WTC11 (cell line): ENCODE measurements around the gene REEP6. TPM values are rescaled to one million over a fixed set of nuclear protein-coding genes. Genes with fewer than 3 reads are reported as not detected.

Source experiments
- ATAC-seq: fragments of 200-7000 bp; cut with Tn5 transposase; 2 replicates; pipeline ENCODE4 v1.10.0; 2021; ENCODE audit warnings: mild to moderate bottlenecking, moderate library complexity
- CTCF ChIA-PET: fragments of 300-600 bp; sonication (Branson Sonifier 250); formaldehyde crosslinking; loops from one replicate; lab custom pipeline; 2021; ENCODE audit warnings: antibody characterized with exemption; lab: Charles Lee
- POLR2A ChIA-PET: fragments of 350-600 bp; sonication (Branson Sonifier 250); formaldehyde crosslinking; loops from one replicate; lab custom pipeline; 2021; ENCODE audit warnings: antibody characterized with exemption; lab: Charles Lee
- DNase-seq: peaks from one replicate; pipeline ENCODE4 v3.0.0; 2021; ENCODE audit warnings: low spot score
- H3K27ac Mint-ChIP-seq: 2 replicates; pipeline ENCODE4 v1.8.0; 2021; ENCODE audit warnings: mixed read lengths
- H3K27me3 Mint-ChIP-seq: 2 replicates; pipeline ENCODE4 v1.8.0; 2021; ENCODE audit warnings: low read depth, mild to moderate bottlenecking, moderate library complexity, mixed read lengths
- H3K36me3 Mint-ChIP-seq: 2 replicates; pipeline ENCODE4 v1.8.0; 2021; ENCODE audit warnings: mixed read lengths
- H3K4me1 Mint-ChIP-seq: 2 replicates; pipeline ENCODE4 v1.8.0; 2022; ENCODE audit warnings: mixed read lengths
- H3K4me3 Mint-ChIP-seq: 2 replicates; pipeline ENCODE4 v1.8.0; 2021; ENCODE audit warnings: mild to moderate bottlenecking, moderate library complexity, mixed read lengths
- H3K9me3 Mint-ChIP-seq: 2 replicates; pipeline ENCODE4 v1.8.0; 2021; ENCODE audit warnings: mixed read lengths
- CREM ChIP-seq: sonication (generic); formaldehyde crosslinking; IDR thresholded peaks from 2 replicates; pipeline ENCODE4 v1.8.1; 2022; ENCODE audit warnings: mild to moderate bottlenecking, missing genetic modification reagents, moderate library complexity
- ELF4 ChIP-seq: sonication (generic); formaldehyde crosslinking; IDR thresholded peaks from 2 replicates; pipeline ENCODE4 v1.8.1; 2022; ENCODE audit warnings: low read depth, mild to moderate bottlenecking, moderate library complexity, missing genetic modification reagents
- ESRRA ChIP-seq: sonication (generic); formaldehyde crosslinking; IDR thresholded peaks from 2 replicates; pipeline ENCODE4 v1.8.1; 2022; ENCODE audit warnings: mild to moderate bottlenecking, missing genetic modification reagents, borderline replicate concordance
- FOXK1 ChIP-seq: sonication (generic); formaldehyde crosslinking; IDR thresholded peaks from 2 replicates; pipeline ENCODE4 v1.8.0; 2022; ENCODE audit warnings: mild to moderate bottlenecking, moderate library complexity, missing genetic modification reagents
- KAT7 ChIP-seq: sonication (generic); formaldehyde crosslinking; IDR thresholded peaks from 2 replicates; pipeline ENCODE4 v1.8.1; 2023; ENCODE audit warnings: missing genetic modification reagents, mild to moderate bottlenecking, borderline replicate concordance
- MYBL2 ChIP-seq: sonication (generic); formaldehyde crosslinking; IDR thresholded peaks from 2 replicates; pipeline ENCODE4 v1.8.1; 2023; ENCODE audit warnings: mild to moderate bottlenecking, moderate library complexity, missing genetic modification reagents
- NFE2L1 ChIP-seq: sonication (generic); formaldehyde crosslinking; IDR thresholded peaks from 2 replicates; pipeline ENCODE4 v1.8.1; 2023; ENCODE audit warnings: missing genetic modification reagents
- NFYB ChIP-seq: sonication (generic); formaldehyde crosslinking; conservative IDR thresholded peaks from 2 replicates; pipeline ENCODE4 v1.8.0; 2022; ENCODE audit warnings: low read depth, missing genetic modification reagents
- NR1H2 ChIP-seq: sonication (generic); formaldehyde crosslinking; IDR thresholded peaks from 2 replicates; pipeline ENCODE4 v1.9.0; 2021; ENCODE audit warnings: mild to moderate bottlenecking, moderate library complexity, missing genetic modification reagents
- NR2C2 ChIP-seq: sonication (generic); formaldehyde crosslinking; IDR thresholded peaks from 2 replicates; pipeline ENCODE4 v1.8.0; 2022; ENCODE audit warnings: mild to moderate bottlenecking, missing genetic modification reagents
- NR3C1 ChIP-seq: sonication (generic); formaldehyde crosslinking; conservative IDR thresholded peaks from 2 replicates; pipeline ENCODE4 v1.8.1; 2023; ENCODE audit warnings: low read depth, mild to moderate bottlenecking, missing genetic modification reagents
- RORB ChIP-seq: fragments of 250-450 bp; sonication (Bioruptor Pico); IDR thresholded peaks from 2 replicates; pipeline ENCODE4 v1.9.0; 2021; ENCODE audit warnings: mild to moderate bottlenecking
- TEAD1 ChIP-seq: sonication (generic); formaldehyde crosslinking; IDR thresholded peaks from 2 replicates; pipeline ENCODE4 v1.8.0; 2022; ENCODE audit warnings: mild to moderate bottlenecking, missing genetic modification reagents
- ZNF121 ChIP-seq: sonication (generic); formaldehyde crosslinking; IDR thresholded peaks from 2 replicates; pipeline ENCODE4 v1.8.0; 2023; ENCODE audit warnings: missing genetic modification reagents
- ZNF263 ChIP-seq: sonication (generic); formaldehyde crosslinking; IDR thresholded peaks from 2 replicates; pipeline ENCODE4 v1.8.1; 2022; ENCODE audit warnings: low read depth, mild to moderate bottlenecking, moderate library complexity, missing genetic modification reagents
- ZNF416 ChIP-seq: fragments of 250-450 bp; sonication (Bioruptor Pico); IDR thresholded peaks from 2 replicates; pipeline ENCODE4 v1.9.0; 2021; ENCODE audit warnings: mild to moderate bottlenecking, inconsistent platforms
- total RNA-seq: library from RNA; stranded (reverse); gene quantifications from 3 replicates; pipeline ENCODE4 v1.2.3, GENCODE V29; 2021
- TF ChIP-seq, protein P1 (sequence below): sonication (generic); formaldehyde crosslinking; IDR thresholded peaks from 2 replicates; pipeline ENCODE4 v1.8.1; 2022; ENCODE audit warnings: mild to moderate bottlenecking, missing genetic modification reagents, moderate library complexity, borderline replicate concordance
- TF ChIP-seq, protein P2 (sequence below): sonication (generic); formaldehyde crosslinking; IDR thresholded peaks from 2 replicates; pipeline ENCODE4 v1.8.0; 2022; ENCODE audit warnings: mild to moderate bottlenecking, missing genetic modification reagents
- TF ChIP-seq, protein P3 (sequence below): fragments of 250-450 bp; sonication (Bioruptor Pico); IDR thresholded peaks from 2 replicates; pipeline ENCODE4 v1.9.0; 2021; ENCODE audit warnings: mild to moderate bottlenecking, borderline replicate concordance
- TF ChIP-seq, protein P4 (sequence below): sonication (generic); formaldehyde crosslinking; IDR thresholded peaks from 2 replicates; pipeline ENCODE4 v1.8.0; 2023; ENCODE audit warnings: missing genetic modification reagents
- TF ChIP-seq, protein P5 (sequence below): sonication (generic); formaldehyde crosslinking; IDR thresholded peaks from 2 replicates; pipeline ENCODE4 v1.8.0; 2022; ENCODE audit warnings: mild to moderate bottlenecking, missing genetic modification reagents
- TF ChIP-seq, protein P6 (sequence below): sonication (generic); formaldehyde crosslinking; IDR thresholded peaks from 2 replicates; pipeline ENCODE4 v1.8.0; 2022; ENCODE audit warnings: missing genetic modification reagents
- TF ChIP-seq, protein P7 (sequence below): fragments of 250-450 bp; sonication (Bioruptor Pico); IDR thresholded peaks from 2 replicates; pipeline ENCODE4 v2.1.2; 2022; ENCODE audit warnings: mild to moderate bottlenecking, moderate library complexity

Gene REEP6
- total RNA-seq, 1 experiment from 2014 or later: 17.0 TPM

DNA sequence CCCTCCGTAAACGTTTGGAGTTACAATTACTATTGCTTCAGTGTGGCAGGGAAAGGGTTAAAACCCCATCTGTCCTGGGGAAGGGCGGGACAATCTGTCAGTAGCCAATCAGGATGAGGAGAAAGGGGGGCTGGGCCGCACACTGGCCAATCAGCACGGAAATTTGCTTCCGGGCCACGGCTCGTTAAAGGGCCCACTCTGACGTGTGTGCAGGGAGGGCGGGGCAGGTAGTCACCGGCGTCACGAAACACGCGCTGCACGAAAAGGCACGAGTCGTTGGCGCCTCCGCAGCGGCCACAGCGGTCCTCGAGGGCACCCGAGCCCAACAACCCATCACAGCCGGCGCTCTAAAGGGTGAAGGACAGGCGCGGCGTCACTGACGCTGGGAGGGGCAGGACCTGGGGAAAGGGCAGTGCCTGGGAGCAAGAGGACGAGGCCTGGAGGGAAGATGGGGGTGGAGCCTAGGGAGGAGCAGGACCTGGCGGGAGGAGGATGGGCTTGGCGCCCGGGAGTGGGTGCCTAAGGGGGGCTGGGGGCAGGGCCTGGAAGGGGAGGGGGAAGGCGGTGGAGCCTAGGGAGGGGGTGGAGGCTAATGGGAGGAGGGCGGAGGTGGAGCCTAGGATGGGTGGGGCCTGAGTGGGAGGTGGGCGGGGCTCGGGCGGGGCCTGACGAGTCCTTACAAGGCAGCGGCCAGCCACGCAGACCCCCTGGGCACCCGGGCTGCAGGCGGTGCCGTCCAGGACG, 17.0 kb downstream of the REEP6 start:
- H3K36me3 Mint-ChIP-seq: no peaks in the 10 kb centered on the region
- peaks cover 65% of the 10 kb centered on the region for H3K27me3 Mint-ChIP-seq
- H3K4me1 Mint-ChIP-seq: no peaks in the 10 kb centered on the region; the same call in 1 of the 2 replicates
- CTCF ChIA-PET: interaction anchor here (0.6 to 1.8 kb wide), 3 partner anchors 16 to 206 kb away, joined by 3 to 4 read pairs (median 3); partner anchors contain the start of gene PLK5
- no peaks in the 10 kb centered on the region for H3K9me3 Mint-ChIP-seq
- POLR2A ChIA-PET: interaction anchor here (0.7 to 0.8 kb wide), 2 partner anchors 52 to 206 kb away, joined by 3 read pairs; no protein-coding TSS in a partner anchor
- DNase-seq (peak; percentile 95), ATAC-seq (peak; percentile 91)
- H3K27ac Mint-ChIP-seq: peak overlapping the region; percentile 99
- H3K4me3 Mint-ChIP-seq: peak overlapping the region; percentile 94
- peak; percentile 98 for TF ChIP-seq NFYB (CRISPR knock-in tag)
- TF ChIP-seq, protein P1, sequence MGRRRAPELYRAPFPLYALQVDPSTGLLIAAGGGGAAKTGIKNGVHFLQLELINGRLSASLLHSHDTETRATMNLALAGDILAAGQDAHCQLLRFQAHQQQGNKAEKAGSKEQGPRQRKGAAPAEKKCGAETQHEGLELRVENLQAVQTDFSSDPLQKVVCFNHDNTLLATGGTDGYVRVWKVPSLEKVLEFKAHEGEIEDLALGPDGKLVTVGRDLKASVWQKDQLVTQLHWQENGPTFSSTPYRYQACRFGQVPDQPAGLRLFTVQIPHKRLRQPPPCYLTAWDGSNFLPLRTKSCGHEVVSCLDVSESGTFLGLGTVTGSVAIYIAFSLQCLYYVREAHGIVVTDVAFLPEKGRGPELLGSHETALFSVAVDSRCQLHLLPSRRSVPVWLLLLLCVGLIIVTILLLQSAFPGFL (CRISPR knock-in tag): no peak
- TF ChIP-seq RORB (CRISPR knock-in tag): no peak
- TF ChIP-seq KAT7 (CRISPR knock-in tag): no peak
- TF ChIP-seq, protein P2, sequence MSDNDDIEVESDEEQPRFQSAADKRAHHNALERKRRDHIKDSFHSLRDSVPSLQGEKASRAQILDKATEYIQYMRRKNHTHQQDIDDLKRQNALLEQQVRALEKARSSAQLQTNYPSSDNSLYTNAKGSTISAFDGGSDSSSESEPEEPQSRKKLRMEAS (CRISPR knock-in tag): peak; percentile 80
- TF ChIP-seq ZNF416 (CRISPR knock-in tag): no peak
- TF ChIP-seq, protein P3, sequence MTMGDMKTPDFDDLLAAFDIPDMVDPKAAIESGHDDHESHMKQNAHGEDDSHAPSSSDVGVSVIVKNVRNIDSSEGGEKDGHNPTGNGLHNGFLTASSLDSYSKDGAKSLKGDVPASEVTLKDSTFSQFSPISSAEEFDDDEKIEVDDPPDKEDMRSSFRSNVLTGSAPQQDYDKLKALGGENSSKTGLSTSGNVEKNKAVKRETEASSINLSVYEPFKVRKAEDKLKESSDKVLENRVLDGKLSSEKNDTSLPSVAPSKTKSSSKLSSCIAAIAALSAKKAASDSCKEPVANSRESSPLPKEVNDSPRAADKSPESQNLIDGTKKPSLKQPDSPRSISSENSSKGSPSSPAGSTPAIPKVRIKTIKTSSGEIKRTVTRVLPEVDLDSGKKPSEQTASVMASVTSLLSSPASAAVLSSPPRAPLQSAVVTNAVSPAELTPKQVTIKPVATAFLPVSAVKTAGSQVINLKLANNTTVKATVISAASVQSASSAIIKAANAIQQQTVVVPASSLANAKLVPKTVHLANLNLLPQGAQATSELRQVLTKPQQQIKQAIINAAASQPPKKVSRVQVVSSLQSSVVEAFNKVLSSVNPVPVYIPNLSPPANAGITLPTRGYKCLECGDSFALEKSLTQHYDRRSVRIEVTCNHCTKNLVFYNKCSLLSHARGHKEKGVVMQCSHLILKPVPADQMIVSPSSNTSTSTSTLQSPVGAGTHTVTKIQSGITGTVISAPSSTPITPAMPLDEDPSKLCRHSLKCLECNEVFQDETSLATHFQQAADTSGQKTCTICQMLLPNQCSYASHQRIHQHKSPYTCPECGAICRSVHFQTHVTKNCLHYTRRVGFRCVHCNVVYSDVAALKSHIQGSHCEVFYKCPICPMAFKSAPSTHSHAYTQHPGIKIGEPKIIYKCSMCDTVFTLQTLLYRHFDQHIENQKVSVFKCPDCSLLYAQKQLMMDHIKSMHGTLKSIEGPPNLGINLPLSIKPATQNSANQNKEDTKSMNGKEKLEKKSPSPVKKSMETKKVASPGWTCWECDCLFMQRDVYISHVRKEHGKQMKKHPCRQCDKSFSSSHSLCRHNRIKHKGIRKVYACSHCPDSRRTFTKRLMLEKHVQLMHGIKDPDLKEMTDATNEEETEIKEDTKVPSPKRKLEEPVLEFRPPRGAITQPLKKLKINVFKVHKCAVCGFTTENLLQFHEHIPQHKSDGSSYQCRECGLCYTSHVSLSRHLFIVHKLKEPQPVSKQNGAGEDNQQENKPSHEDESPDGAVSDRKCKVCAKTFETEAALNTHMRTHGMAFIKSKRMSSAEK: no peak
- no peak for TF ChIP-seq NR2C2 (CRISPR knock-in tag)
- TF ChIP-seq ZNF263: no peak
- TF ChIP-seq NR1H2 (CRISPR knock-in tag): no peak
- TF ChIP-seq, protein P4, sequence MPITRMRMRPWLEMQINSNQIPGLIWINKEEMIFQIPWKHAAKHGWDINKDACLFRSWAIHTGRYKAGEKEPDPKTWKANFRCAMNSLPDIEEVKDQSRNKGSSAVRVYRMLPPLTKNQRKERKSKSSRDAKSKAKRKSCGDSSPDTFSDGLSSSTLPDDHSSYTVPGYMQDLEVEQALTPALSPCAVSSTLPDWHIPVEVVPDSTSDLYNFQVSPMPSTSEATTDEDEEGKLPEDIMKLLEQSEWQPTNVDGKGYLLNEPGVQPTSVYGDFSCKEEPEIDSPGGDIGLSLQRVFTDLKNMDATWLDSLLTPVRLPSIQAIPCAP (CRISPR knock-in tag): no peak
- TF ChIP-seq MYBL2 (CRISPR knock-in tag): no peak
- peak; percentile 69; the same call in 1 of the 2 replicates for TF ChIP-seq FOXK1 (CRISPR knock-in tag)
- TF ChIP-seq, protein P5, sequence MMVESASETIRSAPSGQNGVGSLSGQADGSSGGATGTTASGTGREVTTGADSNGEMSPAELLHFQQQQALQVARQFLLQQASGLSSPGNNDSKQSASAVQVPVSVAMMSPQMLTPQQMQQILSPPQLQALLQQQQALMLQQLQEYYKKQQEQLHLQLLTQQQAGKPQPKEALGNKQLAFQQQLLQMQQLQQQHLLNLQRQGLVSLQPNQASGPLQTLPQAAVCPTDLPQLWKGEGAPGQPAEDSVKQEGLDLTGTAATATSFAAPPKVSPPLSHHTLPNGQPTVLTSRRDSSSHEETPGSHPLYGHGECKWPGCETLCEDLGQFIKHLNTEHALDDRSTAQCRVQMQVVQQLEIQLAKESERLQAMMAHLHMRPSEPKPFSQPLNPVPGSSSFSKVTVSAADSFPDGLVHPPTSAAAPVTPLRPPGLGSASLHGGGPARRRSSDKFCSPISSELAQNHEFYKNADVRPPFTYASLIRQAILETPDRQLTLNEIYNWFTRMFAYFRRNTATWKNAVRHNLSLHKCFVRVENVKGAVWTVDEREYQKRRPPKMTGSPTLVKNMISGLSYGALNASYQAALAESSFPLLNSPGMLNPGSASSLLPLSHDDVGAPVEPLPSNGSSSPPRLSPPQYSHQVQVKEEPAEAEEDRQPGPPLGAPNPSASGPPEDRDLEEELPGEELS (CRISPR knock-in tag): 0 out of 2 replicates have a peak, but pooled peaks have one; percentile 5
- TF ChIP-seq, protein P6, sequence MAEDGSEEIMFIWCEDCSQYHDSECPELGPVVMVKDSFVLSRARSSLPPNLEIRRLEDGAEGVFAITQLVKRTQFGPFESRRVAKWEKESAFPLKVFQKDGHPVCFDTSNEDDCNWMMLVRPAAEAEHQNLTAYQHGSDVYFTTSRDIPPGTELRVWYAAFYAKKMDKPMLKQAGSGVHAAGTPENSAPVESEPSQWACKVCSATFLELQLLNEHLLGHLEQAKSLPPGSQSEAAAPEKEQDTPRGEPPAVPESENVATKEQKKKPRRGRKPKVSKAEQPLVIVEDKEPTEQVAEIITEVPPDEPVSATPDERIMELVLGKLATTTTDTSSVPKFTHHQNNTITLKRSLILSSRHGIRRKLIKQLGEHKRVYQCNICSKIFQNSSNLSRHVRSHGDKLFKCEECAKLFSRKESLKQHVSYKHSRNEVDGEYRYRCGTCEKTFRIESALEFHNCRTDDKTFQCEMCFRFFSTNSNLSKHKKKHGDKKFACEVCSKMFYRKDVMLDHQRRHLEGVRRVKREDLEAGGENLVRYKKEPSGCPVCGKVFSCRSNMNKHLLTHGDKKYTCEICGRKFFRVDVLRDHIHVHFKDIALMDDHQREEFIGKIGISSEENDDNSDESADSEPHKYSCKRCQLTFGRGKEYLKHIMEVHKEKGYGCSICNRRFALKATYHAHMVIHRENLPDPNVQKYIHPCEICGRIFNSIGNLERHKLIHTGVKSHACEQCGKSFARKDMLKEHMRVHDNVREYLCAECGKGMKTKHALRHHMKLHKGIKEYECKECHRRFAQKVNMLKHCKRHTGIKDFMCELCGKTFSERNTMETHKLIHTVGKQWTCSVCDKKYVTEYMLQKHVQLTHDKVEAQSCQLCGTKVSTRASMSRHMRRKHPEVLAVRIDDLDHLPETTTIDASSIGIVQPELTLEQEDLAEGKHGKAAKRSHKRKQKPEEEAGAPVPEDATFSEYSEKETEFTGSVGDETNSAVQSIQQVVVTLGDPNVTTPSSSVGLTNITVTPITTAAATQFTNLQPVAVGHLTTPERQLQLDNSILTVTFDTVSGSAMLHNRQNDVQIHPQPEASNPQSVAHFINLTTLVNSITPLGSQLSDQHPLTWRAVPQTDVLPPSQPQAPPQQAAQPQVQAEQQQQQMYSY (CRISPR knock-in tag): no peak
- no peak for TF ChIP-seq ESRRA (CRISPR knock-in tag)
- TF ChIP-seq CREM (CRISPR knock-in tag): peak; percentile 67; the same call in 1 of the 2 replicates
- no peak for TF ChIP-seq ELF4 (CRISPR knock-in tag)
- TF ChIP-seq TEAD1 (CRISPR knock-in tag): 0 out of 2 replicates have a peak, but pooled peaks have one; percentile 22
- TF ChIP-seq, protein P7, sequence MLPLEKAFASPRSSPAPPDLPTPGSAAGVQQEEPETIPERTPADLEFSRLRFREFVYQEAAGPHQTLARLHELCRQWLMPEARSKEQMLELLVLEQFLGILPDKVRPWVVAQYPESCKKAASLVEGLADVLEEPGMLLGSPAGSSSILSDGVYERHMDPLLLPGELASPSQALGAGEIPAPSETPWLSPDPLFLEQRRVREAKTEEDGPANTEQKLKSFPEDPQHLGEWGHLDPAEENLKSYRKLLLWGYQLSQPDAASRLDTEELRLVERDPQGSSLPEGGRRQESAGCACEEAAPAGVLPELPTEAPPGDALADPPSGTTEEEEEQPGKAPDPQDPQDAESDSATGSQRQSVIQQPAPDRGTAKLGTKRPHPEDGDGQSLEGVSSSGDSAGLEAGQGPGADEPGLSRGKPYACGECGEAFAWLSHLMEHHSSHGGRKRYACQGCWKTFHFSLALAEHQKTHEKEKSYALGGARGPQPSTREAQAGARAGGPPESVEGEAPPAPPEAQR (CRISPR knock-in tag): no peak
- no peak for TF ChIP-seq ZNF121 (CRISPR knock-in tag)
- no peak for TF ChIP-seq NR3C1 (CRISPR knock-in tag)
- TF ChIP-seq NFE2L1 (CRISPR knock-in tag): no peak
